GM18511 (cell line): ENCODE results near the gene SLC38A6.

Source experiments
- ATAC-seq: cut with Tn5 transposase; IDR thresholded peaks from one replicate; pipeline ENCODE4 v1.9.1; 2021; ENCODE audit warnings: mild to moderate bottlenecking, moderate library complexity; ENCODE audit not compliant: unreplicated experiment

Gene SLC38A6

GRCh38 chr14:60975551-60975950 is 5.5 kb upstream of the SLC38A6 start:
- ATAC-seq: no peak

GRCh38 chr14:60977847-60978246 is 3.2 kb upstream of the SLC38A6 start:
- no peak for ATAC-seq

DNA sequence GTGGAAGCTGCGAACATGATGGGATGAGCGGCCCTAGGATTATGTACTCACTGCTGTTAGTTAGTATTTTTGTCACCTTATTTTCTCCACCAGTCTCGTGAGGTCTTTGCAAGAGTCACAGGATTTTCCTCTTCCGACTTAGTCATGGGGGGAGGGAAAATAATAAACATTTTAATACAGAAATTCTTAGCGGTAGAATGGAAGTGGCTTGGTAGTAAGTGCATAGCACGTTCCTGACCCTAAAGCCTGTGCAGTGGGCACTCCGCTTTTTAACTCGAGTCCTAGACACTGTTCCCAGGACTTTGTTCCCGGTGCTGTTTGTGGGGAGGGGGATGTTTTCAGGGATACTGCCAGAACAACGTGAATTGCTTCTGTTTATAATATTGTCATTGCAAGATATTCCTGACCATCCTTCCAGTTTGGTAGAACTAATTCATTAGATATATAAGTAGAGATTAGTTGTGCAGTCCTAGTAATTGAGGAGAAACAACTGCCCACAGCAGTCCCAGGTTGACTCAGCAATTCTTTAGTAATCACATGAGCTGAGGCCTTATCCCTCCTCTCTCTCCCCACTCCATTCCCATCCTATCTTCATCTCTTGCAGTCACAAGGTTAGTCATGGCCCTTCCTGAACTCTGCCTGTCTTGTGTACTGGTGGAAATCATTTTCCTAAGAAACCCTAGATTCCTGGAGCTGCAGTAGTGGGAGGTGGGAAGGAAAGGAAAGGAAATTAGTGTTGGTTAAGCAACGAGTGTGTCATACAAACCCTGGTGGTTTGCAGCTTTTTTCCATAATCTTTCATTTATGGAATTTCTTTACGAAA is 799 bp downstream of the SLC38A6 start:
- no peak for ATAC-seq

- no peak for ATAC-seq
These were observed 3.2 kb downstream of the SLC38A6 start for GRCh38 chr14:60984196-60984595.

GRCh38 chr14:60986500-60986899 is 5.5 kb downstream of the SLC38A6 start:
- no peak for ATAC-seq

GRCh38 chr14:60989599-60989998 is 8.6 kb downstream of the SLC38A6 start:
- ATAC-seq: no peak

DNA sequence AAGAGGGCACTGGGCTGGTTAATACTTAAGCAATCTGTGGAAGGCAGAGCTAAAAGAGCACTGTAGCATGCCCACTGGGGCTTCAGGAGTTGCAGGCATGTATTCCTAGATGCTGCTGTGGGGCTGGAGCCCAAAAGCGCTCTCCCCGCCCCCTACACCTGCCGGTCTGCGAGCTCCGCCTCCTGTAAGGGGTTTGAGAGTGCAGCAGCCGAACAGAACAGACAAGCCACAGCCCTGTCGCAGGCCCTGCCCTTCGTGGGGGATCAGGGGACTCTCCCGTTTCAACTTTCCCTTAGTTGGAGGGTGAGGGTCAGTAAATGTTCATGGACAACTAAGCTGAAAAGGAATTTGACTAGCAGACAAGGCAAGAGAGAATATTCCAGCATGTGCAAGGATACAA is 17.6 kb downstream of the SLC38A6 start:
- no peak for ATAC-seq

DNA sequence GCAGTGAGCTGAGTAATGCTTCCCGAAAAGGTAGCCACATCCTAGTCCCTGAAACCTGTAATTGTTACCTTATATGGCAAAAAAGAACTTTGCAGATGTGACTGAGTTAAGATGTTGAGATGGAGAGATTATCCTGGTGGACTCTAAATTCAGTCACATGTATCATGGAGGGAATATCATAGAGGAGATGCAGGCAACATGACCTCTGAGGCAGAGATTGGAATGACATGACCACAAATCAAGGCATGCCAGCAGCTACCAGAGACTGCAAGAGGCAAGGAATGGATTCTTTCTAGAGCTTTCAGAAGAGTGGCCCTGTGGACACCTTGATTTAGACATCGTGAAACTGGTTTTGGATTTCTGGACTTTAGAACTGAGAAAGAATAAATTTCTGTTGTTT is 18.5 kb downstream of the SLC38A6 start:
- ATAC-seq: no peak

GRCh38 chr14:61003571-61003970 is 22.5 kb downstream of the SLC38A6 start:
- ATAC-seq: no peak

DNA sequence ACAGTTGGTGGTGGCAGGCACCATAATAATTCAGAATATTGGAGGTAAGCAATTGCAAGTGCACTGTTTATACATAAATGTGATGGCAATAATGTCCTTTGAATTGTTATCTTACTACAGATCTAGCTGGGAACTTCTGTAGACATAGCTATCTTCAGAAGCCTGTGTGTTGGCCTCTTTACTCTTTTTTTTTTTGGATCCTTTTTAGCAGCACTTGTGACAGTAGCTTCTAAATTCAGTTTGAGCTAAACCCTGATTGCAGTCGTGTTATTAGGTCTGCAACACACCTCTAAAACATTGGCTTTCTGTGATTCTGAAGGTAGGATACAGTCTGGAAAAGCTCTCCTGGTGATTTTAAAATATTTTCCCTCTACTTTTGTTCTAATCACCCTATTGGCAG is 38.5 kb downstream of the SLC38A6 start:
- no peak for ATAC-seq

DNA sequence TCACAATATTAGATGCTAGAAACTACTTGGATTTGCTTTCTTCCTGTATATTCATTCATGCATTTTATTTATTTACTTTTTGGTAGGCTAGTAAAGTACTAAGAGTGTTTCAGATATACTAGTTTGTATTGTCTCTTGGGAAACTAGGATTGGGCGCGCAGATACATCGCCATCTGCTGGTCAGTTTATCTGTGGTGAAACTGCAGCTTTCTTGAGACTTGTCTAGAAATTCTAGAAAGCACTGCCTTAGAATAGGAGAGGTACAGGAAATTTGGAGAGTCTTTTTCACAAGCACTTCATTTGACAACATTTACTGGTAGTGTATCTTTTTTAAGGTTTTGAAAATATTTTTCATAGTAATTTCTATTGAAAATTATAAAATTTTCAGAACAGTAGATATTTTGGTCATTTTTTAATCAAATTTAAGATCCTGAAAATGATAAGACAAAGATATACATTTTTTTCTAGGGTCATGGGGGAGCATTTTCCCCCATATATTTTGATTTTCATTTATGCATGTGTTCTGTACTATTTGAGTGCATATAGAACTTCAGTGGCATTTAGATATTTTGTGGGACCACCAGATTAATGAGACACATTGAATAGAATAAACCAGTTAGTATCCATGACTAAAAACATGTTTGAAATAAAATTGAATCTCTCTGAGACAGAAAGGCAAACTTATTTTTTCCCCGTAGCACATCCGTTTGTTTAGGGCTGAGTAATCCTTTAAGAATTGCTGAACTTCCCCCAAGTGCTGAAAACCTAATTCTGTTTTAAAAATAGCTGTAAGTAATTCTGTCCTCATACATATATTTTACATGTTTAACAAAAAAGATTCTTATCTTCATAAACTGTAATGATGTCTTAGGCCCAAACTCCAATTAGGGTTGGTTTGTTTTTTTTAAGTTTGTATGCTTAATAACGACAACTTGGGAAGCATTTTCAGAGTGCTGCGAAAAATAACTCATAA is 44.5 kb downstream of the SLC38A6 start:
- peak; percentile 66 for ATAC-seq

DNA sequence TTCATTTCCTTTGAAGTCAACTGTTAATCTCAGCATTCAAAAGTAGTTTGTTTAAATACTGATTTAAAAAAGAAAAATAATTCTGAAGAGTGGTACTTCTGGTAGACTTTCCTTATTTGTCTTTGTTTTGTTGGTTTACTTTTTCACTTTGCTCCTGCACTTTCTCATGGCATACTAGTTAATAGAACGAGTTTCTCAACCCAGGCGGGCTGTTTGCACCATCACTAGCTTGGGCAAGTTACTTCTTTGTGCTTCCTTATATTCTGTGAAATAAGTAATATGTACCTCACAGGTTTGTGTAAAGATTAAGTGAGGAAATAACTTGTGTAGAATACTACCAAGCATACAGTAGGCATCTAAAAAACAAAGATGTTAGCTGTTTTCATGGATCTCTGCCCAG is 45.5 kb downstream of the SLC38A6 start:
- ATAC-seq: no peak

GRCh38 chr14:61031026-61031425 is 50.0 kb downstream of the SLC38A6 start:
- no peak for ATAC-seq

DNA sequence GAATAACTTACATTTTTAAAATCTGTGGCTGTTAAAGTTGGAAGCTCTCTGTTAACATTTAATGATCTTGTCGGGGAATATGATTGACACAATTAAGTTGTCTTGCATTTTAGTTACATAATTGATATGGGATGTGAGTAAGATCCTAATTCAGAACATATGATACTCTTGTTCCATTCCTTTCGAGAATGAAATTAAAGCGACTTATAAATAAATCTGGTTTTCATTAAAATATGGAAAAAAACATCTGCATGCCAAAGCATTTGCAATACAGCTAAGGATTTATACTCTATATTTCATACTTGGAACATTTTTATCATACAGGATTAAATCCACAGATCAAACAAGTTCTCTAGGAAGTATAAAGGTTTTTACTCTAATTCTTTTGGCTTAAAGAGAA is 52.0 kb downstream of the SLC38A6 start:
- no peak for ATAC-seq

DNA sequence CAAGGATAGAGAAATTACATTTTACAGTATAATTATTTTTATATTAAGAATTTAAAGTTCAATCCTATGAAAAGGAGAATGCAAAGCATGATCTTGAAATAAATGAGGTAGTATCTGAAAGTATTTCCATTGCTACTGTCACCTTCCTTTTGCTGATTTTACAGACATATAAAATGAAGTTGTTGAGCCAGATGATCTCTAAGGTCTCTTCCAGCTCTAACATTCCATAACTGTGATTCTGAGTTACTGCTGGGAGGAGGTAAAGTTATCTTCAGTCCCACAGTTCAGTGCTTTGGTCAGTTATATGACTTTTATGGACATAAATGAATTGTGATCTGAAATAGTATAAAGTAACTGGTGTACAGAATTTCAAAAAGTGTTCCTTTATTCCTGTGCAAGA is 52.8 kb downstream of the SLC38A6 start:
- ATAC-seq: no peak

DNA sequence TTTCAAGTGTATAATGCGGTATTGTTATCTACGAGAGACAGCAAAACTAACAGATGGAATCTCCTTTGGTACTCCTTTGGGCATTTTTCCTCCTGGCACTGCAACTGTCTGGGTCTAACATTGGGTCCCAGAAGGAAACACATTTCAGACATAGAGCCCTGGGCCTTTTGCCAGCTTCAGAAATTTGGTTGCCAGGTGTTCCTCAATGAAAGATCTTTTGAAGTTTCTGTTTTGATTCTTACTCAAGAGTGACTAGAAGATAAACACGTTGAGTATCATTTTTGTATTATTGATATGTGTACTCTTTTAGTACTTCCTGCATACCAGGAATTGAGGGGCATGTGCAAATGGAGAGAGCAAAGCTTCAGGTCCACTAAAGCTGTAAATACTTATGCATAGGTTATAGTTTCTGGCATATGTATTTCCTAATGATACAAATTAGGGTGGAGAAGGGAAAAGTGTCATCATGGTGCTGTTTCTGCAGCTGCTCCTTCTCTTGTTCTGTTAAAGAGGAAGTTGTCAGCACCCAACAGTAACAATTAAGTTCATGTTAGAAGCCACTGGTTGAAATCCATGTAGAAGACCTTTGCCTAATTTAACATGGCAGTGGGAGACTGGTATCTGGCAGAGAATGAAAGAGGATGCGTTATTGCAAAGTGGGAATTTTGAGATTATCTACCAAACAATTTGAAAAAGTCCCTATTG is 53.5 kb downstream of the SLC38A6 start:
- peak; percentile 94 for ATAC-seq

- ATAC-seq: no peak
These were observed 56.2 kb downstream of the SLC38A6 start for GRCh38 chr14:61037215-61037614.

GRCh38 chr14:61041704-61042103 is 60.7 kb downstream of the SLC38A6 start:
- no peak for ATAC-seq

DNA sequence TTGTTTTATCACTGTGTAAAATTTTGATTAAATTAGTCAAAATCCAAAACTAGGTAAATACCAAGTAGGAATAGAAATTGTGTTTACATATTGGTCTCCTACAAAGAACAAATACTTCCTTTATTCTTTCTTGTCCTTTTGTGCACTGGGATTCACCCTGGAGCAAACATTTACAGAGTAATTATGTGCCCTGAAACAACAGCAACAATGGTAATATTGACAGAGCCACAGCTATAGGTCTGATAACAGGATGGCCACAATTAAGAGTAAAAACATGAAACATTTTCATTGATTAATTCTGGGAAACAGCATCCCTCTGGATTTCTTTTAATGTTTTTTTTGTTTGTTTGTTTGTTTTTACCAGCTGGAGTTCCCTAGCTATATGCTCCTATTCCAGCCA is 61.2 kb downstream of the SLC38A6 start:
- ATAC-seq: no peak

- ATAC-seq: no peak
These were observed 62.5 kb downstream of the SLC38A6 start for GRCh38 chr14:61043506-61043905.

DNA sequence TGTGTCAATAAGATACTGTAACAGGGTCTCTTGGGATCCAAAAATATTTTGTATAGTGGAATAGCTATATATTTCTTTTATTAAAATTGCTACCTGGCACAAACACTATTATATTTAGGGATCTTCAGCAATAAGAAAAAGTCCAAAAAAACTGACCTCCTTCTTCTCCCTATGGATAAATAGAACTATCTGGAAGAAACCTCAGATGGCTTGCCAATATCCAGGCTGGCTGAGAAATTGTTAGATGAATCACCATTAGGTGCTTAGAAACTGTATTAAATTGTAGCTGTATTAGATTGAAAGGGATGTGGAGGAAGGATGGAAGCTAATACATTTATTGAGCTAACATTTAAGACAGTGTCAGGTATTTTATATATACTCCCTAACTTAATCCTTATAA is 66.0 kb downstream of the SLC38A6 start:
- ATAC-seq: no peak
